CD4-positive, alpha-beta T cell (primary cell): ENCODE measurements around the gene BRDT. TPM values are rescaled to one million over a fixed set of nuclear protein-coding genes. Genes with fewer than 3 reads are reported as not detected.

ENCODE experiments used
- ATAC-seq: fragments of 200-7000 bp; cut with Tn5 transposase; one replicate; pipeline ENCODE4 v1.10.0; 2022; ENCODE audit warnings: mild to moderate bottlenecking; ENCODE audit not compliant: poor library complexity
- CTCF ChIA-PET: fragments of 350-600 bp; sonication (Branson Sonifier 250); formaldehyde crosslinking; loops from one replicate; lab custom pipeline; 2021; ENCODE audit warnings: antibody characterized with exemption, inconsistent platforms; lab: Charles Lee
- POLR2A ChIA-PET: fragments of 350-600 bp; sonication (Branson Sonifier 250); formaldehyde crosslinking; loops from one replicate; lab custom pipeline; 2021; ENCODE audit warnings: antibody characterized with exemption, inconsistent platforms; lab: Charles Lee
- DNase-seq, 14 experiments: peaks; one replicate each; pipeline ENCODE4 v3.0.0-alpha.2; 2013 to 2020; ENCODE audit warnings: mixed read lengths in 2 of 14
- H3K27ac ChIP-seq, 2 donors: one replicate each; pipeline versions ENCODE4 v1.5.1 to v1.7.0; 2013; ENCODE audit warnings: low read length in 2 of 2, low read depth in 1 of 2, mild to moderate bottlenecking in 1 of 2
- H3K27me3 ChIP-seq, 2 experiments: 1 replicate in 1 of 2; 2 replicates in 1 of 2; pipeline versions ENCODE4 v1.6.1 to v1.7.0; 2013; ENCODE audit warnings: low read length in 2 of 2, control low read depth in 1 of 2, mild to moderate bottlenecking in 1 of 2, moderate library complexity in 1 of 2; ENCODE audit not compliant: insufficient read depth in 2 of 2, control insufficient read depth in 1 of 2
- H3K36me3 ChIP-seq: one replicate; pipeline ENCODE4 v1.6.1; 2013; ENCODE audit warnings: low read length, control low read depth; ENCODE audit not compliant: insufficient read depth
- H3K4me1 ChIP-seq: one replicate; pipeline ENCODE4 v1.6.1; 2013; ENCODE audit warnings: low read length, control low read depth; ENCODE audit not compliant: insufficient read depth
- H3K4me3 ChIP-seq: one replicate; pipeline ENCODE4 v1.5.1; 2013; ENCODE audit warnings: mild to moderate bottlenecking, low read length, moderate library complexity
- H3K9me3 ChIP-seq, 2 experiments: 1 replicate in 1 of 2; 2 replicates in 1 of 2; pipeline versions ENCODE4 v1.6.1 to v1.7.0; 2013; ENCODE audit warnings: low read length in 2 of 2, mild to moderate bottlenecking in 2 of 2, control low read depth in 1 of 2, moderate library complexity in 1 of 2; ENCODE audit not compliant: control insufficient read depth in 1 of 2, insufficient read depth in 1 of 2
- H3K27ac Mint-ChIP-seq: one replicate; pipeline ENCODE4 v1.8.0; 2020; ENCODE audit warnings: mixed read lengths
- H3K27me3 Mint-ChIP-seq: one replicate; pipeline ENCODE4 v1.8.0; 2021; ENCODE audit warnings: mixed read lengths
- H3K36me3 Mint-ChIP-seq: one replicate; pipeline ENCODE4 v1.8.0; 2021; ENCODE audit warnings: low read depth, mixed read lengths
- H3K4me1 Mint-ChIP-seq: one replicate; pipeline ENCODE4 v1.8.0; 2021; ENCODE audit warnings: low read depth, mixed read lengths
- H3K4me3 Mint-ChIP-seq: one replicate; pipeline ENCODE4 v1.8.0; 2020; ENCODE audit warnings: mild to moderate bottlenecking, mixed read lengths
- H3K9me3 Mint-ChIP-seq: one replicate; pipeline ENCODE4 v1.8.0; 2020; ENCODE audit warnings: mixed read lengths
- intact Hi-C, 2 experiments: fragments of 100-400 bp; cut with DNase I in 1 of 2; cut with micrococcal nuclease in 1 of 2; formaldehyde crosslinking; loops; one replicate each; pipeline versions ENCODE4 v1.15.1 to v1.9.0; 2023 to 2025; cut with DNase I, micrococcal nuclease
- total RNA-seq, 174 experiments: library from RNA in 2 of 174; stranded (reverse) in 2 of 174; gene quantifications; one replicate each; pipeline ENCODE4 v1.2.3 and lab custom pipeline; 2021 to 2026
- TF ChIP-seq, protein P1 (sequence below): fragments of 200-600 bp; IDR thresholded peaks from one replicate; pipeline ENCODE4 v1.8.0; 2022; ENCODE audit warnings: antibody characterized with exemption, mild to moderate bottlenecking

BRDT gene
- total RNA-seq, 2 experiments from 2014 or later, result not detected

DNA sequence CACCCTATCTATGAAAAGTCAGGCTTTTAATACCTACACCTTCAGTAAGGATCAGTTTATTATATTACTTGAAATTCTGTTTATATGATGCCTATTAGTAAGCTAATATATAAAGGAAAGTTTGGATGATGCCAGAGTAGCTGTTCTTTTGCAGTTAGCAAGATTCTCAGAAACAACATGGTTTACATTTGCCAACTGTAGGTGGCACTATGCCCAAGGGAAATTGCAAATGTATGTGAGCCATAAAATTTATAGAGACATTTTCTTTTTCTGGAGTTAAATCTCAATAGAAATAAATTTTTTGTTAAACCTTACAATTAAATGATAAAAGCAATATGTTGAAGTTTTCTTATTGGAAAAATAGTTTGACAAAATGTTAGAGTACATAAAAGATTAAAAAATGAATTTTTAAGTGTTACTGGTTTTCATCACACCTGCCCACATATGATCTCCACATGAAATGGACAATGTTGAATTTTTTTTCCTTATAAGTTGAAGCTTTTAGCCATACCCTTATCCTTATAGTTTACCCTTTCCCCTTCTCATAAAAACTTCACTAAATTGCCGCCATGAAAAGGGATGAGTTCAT lies 48.5 kb downstream of the BRDT start:
- Mint-ChIP-seq H3K36me3 (no peaks in the 10 kb centered on the region), H3K9me3 (no peaks in the 10 kb centered on the region), H3K4me1 (no peaks in the 10 kb centered on the region), H3K4me3 (no peak overlapping the region), H3K27me3 (no peaks in the 10 kb centered on the region), H3K27ac (no peak overlapping the region)
- DNase-seq (peak in 12 of 14 experiments; percentile 3 to 79 (median 32)), ATAC-seq (peak; percentile 54)
- ChIA-PET CTCF (interaction anchor here (0.6 to 1.5 kb wide), 5 partner anchors 294 to 626 kb away, joined by 3 to 5 read pairs (median 3); no protein-coding TSS in a partner anchor), POLR2A (interaction anchor here (0.9 kb wide), 1 partner anchor 310 kb away, joined by 4 read pairs; no protein-coding TSS in a partner anchor)
- Histone ChIP-seq H3K4me1 (no peaks in the 10 kb centered on the region), H3K4me3 (no peak overlapping the region), H3K36me3 (no peaks in the 10 kb centered on the region), H3K27me3 (no peaks in the 10 kb centered on the region), H3K27ac (no peak overlapping the region), H3K9me3 (no peaks in the 10 kb centered on the region)
- TF ChIP-seq, protein P1, sequence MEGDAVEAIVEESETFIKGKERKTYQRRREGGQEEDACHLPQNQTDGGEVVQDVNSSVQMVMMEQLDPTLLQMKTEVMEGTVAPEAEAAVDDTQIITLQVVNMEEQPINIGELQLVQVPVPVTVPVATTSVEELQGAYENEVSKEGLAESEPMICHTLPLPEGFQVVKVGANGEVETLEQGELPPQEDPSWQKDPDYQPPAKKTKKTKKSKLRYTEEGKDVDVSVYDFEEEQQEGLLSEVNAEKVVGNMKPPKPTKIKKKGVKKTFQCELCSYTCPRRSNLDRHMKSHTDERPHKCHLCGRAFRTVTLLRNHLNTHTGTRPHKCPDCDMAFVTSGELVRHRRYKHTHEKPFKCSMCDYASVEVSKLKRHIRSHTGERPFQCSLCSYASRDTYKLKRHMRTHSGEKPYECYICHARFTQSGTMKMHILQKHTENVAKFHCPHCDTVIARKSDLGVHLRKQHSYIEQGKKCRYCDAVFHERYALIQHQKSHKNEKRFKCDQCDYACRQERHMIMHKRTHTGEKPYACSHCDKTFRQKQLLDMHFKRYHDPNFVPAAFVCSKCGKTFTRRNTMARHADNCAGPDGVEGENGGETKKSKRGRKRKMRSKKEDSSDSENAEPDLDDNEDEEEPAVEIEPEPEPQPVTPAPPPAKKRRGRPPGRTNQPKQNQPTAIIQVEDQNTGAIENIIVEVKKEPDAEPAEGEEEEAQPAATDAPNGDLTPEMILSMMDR, result peak; percentile 77
- intact Hi-C loops, result loop anchor here (1.0 to 2.0 kb wide), 5 partner anchors 294 to 821 kb away; no protein-coding TSS in a partner anchor

DNA sequence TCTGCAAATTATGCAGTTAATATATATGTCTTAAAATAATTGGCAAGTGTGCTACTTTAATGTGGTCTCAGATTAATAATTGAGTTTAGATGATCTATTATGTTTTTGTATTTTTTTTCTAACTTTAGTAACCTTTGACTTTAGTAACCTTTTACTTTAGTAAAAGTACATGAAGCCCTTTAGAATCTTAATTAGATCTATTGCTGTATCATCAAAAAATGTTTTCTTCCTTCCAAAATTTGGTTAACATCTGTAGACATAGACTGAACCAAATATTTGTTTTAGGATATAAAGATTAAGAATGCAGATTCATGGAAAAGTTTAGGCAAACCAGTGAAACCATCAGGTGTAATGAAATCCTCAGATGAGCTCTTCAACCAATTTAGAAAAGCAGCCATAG lies 54.9 kb downstream of the BRDT start:
- Histone ChIP-seq H3K4me1 (no peaks in the 10 kb centered on the region), H3K27ac (no peak overlapping the region), H3K36me3 (no peaks in the 10 kb centered on the region), H3K4me3 (no peak overlapping the region), H3K9me3 (no peaks in the 10 kb centered on the region), H3K27me3 (no peaks in the 10 kb centered on the region)
- no peak overlapping the region for H3K4me3 Mint-ChIP-seq
- intact Hi-C loops, result no loop called here
- no peak for ATAC-seq
- CTCF ChIA-PET, result no interaction called here
- POLR2A ChIA-PET, result no interaction called here
- H3K36me3 Mint-ChIP-seq, result no peaks in the 10 kb centered on the region
- no peaks in the 10 kb centered on the region for H3K27me3 Mint-ChIP-seq
- no peaks in the 10 kb centered on the region for H3K4me1 Mint-ChIP-seq
- H3K27ac Mint-ChIP-seq, result no peak overlapping the region
- no peak for DNase-seq
- TF ChIP-seq, protein P1, result no peak
- H3K9me3 Mint-ChIP-seq, result no peaks in the 10 kb centered on the region

DNA sequence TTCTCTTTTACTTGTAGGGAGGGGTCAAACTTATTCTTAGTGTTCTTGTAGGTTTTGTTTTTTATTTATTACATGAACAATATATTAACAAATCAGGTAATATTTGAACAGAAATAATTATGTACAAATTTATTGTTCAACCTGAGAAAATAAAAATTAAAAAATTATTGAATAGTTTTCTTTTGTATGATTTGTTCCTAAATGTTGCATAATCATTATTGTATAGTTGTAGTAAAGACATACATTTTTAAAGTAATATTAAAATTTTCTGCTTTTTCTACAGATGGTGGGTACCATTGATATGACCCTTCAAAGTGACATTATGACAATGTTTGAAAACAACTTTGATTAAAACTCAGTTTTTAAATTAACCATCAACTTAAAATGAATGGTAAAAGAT lies 64.7 kb downstream of the BRDT start:
- CTCF ChIA-PET, result interaction anchor here (1.1 kb wide), 1 partner anchor 17 kb away, joined by 3 read pairs; no protein-coding TSS in a partner anchor
- Histone ChIP-seq H3K9me3 (peaks cover 0 to 4% of the 10 kb centered on the region in 2 experiments), H3K4me1 (peaks cover 13% of the 10 kb centered on the region), H3K27ac (no peak overlapping the region), H3K36me3 (no peaks in the 10 kb centered on the region), H3K4me3 (no peak overlapping the region), H3K27me3 (no peaks in the 10 kb centered on the region)
- H3K27me3 Mint-ChIP-seq, result peaks cover 5% of the 10 kb centered on the region
- H3K9me3 Mint-ChIP-seq, result no peaks in the 10 kb centered on the region
- H3K4me3 Mint-ChIP-seq, result no peak overlapping the region
- no peak for ATAC-seq
- H3K4me1 Mint-ChIP-seq, result peaks cover 18% of the 10 kb centered on the region
- POLR2A ChIA-PET, result no interaction called here
- H3K36me3 Mint-ChIP-seq, result no peaks in the 10 kb centered on the region
- intact Hi-C loops, result no loop called here
- DNase-seq, result no peak
- TF ChIP-seq, protein P1, result no peak
- no peak overlapping the region for H3K27ac Mint-ChIP-seq
